ENCODE results near the gene TLR10.

TLR10 gene

DNA sequence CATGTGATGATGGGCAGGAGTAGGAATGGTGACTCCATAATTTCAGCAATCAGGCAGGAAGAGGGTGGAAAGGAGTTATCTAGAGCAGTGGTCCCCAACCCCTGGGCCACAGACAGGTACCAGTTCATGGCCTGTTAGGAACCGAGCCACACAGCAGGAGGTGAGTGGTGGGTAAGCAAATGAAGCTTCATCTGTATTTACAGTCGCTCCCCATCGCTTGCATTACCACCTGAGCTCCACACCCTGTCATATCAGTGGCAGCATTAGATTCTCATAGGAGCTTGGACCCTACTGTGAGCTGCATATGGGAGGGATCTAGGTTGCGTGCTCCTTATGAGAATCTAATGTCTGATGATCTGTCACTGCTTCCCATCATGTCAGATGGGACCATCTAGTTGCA lies 1.4 kb upstream of the TLR10 start:
- no peak overlapping the region for H2AFZ ChIP-seq (ENCODE audit: low read depth, low read length)
- no peak overlapping the region for H3K4me2 ChIP-seq (ENCODE audit: low read length)
- TF ChIP-seq EZH2phosphoT487 (IDR thresholded peaks at IDR 0.05; ENCODE audit: low read depth) = no peak
- TF ChIP-seq, protein P1, sequence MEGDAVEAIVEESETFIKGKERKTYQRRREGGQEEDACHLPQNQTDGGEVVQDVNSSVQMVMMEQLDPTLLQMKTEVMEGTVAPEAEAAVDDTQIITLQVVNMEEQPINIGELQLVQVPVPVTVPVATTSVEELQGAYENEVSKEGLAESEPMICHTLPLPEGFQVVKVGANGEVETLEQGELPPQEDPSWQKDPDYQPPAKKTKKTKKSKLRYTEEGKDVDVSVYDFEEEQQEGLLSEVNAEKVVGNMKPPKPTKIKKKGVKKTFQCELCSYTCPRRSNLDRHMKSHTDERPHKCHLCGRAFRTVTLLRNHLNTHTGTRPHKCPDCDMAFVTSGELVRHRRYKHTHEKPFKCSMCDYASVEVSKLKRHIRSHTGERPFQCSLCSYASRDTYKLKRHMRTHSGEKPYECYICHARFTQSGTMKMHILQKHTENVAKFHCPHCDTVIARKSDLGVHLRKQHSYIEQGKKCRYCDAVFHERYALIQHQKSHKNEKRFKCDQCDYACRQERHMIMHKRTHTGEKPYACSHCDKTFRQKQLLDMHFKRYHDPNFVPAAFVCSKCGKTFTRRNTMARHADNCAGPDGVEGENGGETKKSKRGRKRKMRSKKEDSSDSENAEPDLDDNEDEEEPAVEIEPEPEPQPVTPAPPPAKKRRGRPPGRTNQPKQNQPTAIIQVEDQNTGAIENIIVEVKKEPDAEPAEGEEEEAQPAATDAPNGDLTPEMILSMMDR (IDR thresholded peaks at IDR 0.05; ENCODE audit: low read depth, low read length) = no peak
- no peaks in the 10 kb centered on the region for H4K20me1 ChIP-seq (ENCODE audit: insufficient read depth, low read length)
- H3K4me1 ChIP-seq (ENCODE audit: low read length) = peaks cover 58% of the 10 kb centered on the region
- peaks cover 34% of the 10 kb centered on the region for H3K79me2 ChIP-seq (ENCODE audit: low read length)
- no peak overlapping the region for H3K4me3 ChIP-seq (ENCODE audit: low read length)
- H3K9me3 ChIP-seq (ENCODE audit: insufficient read depth, low read length) = peaks cover 17% of the 10 kb centered on the region
- H3K27me3 ChIP-seq (ENCODE audit: low read depth, low read length) = no peaks in the 10 kb centered on the region
- peaks cover 33% of the 10 kb centered on the region for H3K36me3 ChIP-seq (replicated peaks; ENCODE audit: low read depth, low read length)
- H3K9ac ChIP-seq (ENCODE audit: low read length) = no peak overlapping the region
- no peak overlapping the region for H3K27ac ChIP-seq (ENCODE audit: low read length)

DNA sequence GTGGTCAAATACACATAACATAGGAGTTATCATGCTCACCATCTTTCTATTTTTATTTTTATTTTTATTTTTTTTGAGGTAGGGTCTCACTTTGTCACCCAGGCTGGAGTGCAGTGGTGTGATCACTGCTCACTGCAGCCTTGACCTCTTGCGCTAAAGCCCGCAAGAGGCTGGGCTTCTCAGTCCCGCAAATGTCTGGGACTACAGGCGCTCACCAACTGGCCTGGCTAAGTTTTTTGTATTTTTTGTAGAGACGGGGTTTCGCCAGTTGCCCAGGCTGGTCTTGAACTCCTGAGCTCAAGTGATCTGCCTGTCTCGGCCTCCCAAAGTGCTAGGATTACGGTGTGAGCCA lies 295 bp upstream of the TLR10 start:
- Histone ChIP-seq H3K27ac (ENCODE audit: low read length) (0 out of 2 replicates have a peak overlapping the region, but pooled peaks have one; percentile 1), H3K4me3 (ENCODE audit: low read length) (no peak overlapping the region), H2AFZ (ENCODE audit: low read depth, low read length) (no peak overlapping the region), H3K9me3 (ENCODE audit: insufficient read depth, low read length) (peaks cover 24% of the 10 kb centered on the region), H3K36me3 (replicated peaks; ENCODE audit: low read depth, low read length) (peaks cover 40% of the 10 kb centered on the region), H3K4me1 (ENCODE audit: low read length) (peaks cover 58% of the 10 kb centered on the region), H3K79me2 (ENCODE audit: low read length) (peaks cover 43% of the 10 kb centered on the region), H3K4me2 (ENCODE audit: low read length) (no peak overlapping the region), H3K27me3 (ENCODE audit: low read depth, low read length) (no peaks in the 10 kb centered on the region), H3K9ac (ENCODE audit: low read length) (no peak overlapping the region), H4K20me1 (ENCODE audit: insufficient read depth, low read length) (no peaks in the 10 kb centered on the region)
- no peak for TF ChIP-seq EZH2phosphoT487 (IDR thresholded peaks at IDR 0.05; ENCODE audit: low read depth)
- TF ChIP-seq, protein P1 (IDR thresholded peaks at IDR 0.05; ENCODE audit: low read depth, low read length) = no peak

DNA sequence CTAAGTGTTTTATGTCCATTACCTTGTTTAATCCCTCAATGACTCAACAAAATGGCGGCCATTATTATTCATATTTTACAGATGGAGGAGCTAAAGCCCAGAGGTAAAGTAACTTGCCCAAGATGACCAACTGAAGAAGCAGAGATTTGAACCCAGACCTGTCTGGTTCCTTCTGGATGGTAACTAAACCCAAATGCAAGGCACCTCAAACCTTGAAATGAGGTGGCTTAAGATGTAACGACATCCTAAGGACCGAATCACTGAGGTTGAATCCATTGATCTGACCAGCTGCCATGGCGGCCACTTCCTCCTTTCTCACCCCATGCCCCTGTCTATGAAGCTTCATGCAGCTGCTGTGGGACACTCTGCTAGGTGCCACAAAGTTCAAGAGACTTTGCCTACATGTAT lies 932 bp downstream of the TLR10 start:
- Histone ChIP-seq H3K27ac (ENCODE audit: low read length) (peak overlapping the region; percentile 95), H3K4me3 (ENCODE audit: low read length) (peak overlapping the region; percentile 79), H3K9ac (ENCODE audit: low read length) (peak overlapping the region; percentile 92), H3K4me2 (ENCODE audit: low read length) (peak overlapping the region; percentile 93), H3K9me3 (ENCODE audit: insufficient read depth, low read length) (peaks cover 28% of the 10 kb centered on the region), H4K20me1 (ENCODE audit: insufficient read depth, low read length) (no peaks in the 10 kb centered on the region), H3K27me3 (ENCODE audit: low read depth, low read length) (no peaks in the 10 kb centered on the region), H3K36me3 (replicated peaks; ENCODE audit: low read depth, low read length) (peaks cover 45% of the 10 kb centered on the region), H3K79me2 (ENCODE audit: low read length) (peaks cover 55% of the 10 kb centered on the region), H3K4me1 (ENCODE audit: low read length) (peaks cover 48% of the 10 kb centered on the region), H2AFZ (ENCODE audit: low read depth, low read length) (peak overlapping the region; percentile 43)
- no peak for TF ChIP-seq EZH2phosphoT487 (IDR thresholded peaks at IDR 0.05; ENCODE audit: low read depth)
- TF ChIP-seq, protein P1 (IDR thresholded peaks at IDR 0.05; ENCODE audit: low read depth, low read length) = no peak

DNA sequence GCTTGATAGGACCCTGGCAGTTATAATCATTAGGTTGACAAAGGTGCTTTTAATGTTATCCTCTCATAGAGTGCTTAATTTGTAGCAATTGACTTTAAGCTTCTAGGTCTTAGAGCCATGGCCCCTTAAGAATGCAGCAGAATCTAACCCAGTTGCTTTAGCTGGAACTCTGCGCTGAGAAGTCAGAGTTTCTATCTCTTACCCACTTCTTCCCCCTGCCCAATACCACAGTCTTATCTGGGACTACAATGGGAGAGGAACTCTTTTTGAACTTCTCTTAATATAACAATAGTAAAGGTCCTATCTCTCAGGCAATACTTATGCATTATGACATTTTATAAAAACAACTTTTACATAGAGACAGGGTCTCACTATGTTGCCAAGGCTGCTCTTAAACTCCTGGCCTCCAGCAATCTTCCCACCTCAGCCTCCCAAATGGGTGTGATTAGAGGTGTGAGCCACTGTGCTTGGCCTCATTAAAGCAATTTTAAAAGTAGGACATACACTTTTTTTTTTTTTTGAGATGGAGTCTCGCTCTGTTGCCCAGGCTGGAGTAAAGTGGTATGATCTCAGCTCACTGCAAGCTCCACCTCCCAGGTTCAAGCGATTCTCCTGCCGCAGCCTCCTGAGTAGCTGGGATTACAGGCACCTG lies 1.8 kb downstream of the TLR10 start:
- Histone ChIP-seq H3K27ac (ENCODE audit: low read length) (peak overlapping the region; percentile 95), H3K9me3 (ENCODE audit: insufficient read depth, low read length) (peaks cover 37% of the 10 kb centered on the region), H3K27me3 (ENCODE audit: low read depth, low read length) (no peaks in the 10 kb centered on the region), H3K9ac (ENCODE audit: low read length) (peak overlapping the region; percentile 92), H3K79me2 (ENCODE audit: low read length) (peaks cover 64% of the 10 kb centered on the region), H4K20me1 (ENCODE audit: insufficient read depth, low read length) (no peaks in the 10 kb centered on the region), H3K4me3 (ENCODE audit: low read length) (peak overlapping the region; percentile 79), H3K4me2 (ENCODE audit: low read length) (peak overlapping the region; percentile 93), H3K36me3 (replicated peaks; ENCODE audit: low read depth, low read length) (peaks cover 54% of the 10 kb centered on the region), H3K4me1 (ENCODE audit: low read length) (peaks cover 39% of the 10 kb centered on the region), H2AFZ (ENCODE audit: low read depth, low read length) (no peak overlapping the region)
- no peak for TF ChIP-seq EZH2phosphoT487 (IDR thresholded peaks at IDR 0.05; ENCODE audit: low read depth)
- TF ChIP-seq, protein P1 (IDR thresholded peaks at IDR 0.05; ENCODE audit: low read depth, low read length) = no peak

All from OCI-LY3 (cell line).